Mammary epithelial cell (primary cell): ENCODE data around the gene RAMP1.

Source experiments
- EZH2 ChIP-seq: IDR thresholded peaks from 2 replicates; pipeline ENCODE4 v1.6.1; 2012; ENCODE audit warnings: low read length, inconsistent platforms, borderline replicate concordance
- TF ChIP-seq, protein P1 (sequence below), 2 donors: IDR thresholded peaks in 1 of 2; conservative IDR thresholded peaks in 1 of 2; 2 replicates each; pipeline ENCODE4 v1.5.1; 2011 to 2012; ENCODE audit warnings: inconsistent platforms in 2 of 2, low read length in 2 of 2, mild to moderate bottlenecking in 2 of 2, control low read depth in 1 of 2, low read depth in 1 of 2; ENCODE audit not compliant: insufficient read depth in 1 of 2; ENCODE audit errors: extremely low read depth in 1 of 2

DNA sequence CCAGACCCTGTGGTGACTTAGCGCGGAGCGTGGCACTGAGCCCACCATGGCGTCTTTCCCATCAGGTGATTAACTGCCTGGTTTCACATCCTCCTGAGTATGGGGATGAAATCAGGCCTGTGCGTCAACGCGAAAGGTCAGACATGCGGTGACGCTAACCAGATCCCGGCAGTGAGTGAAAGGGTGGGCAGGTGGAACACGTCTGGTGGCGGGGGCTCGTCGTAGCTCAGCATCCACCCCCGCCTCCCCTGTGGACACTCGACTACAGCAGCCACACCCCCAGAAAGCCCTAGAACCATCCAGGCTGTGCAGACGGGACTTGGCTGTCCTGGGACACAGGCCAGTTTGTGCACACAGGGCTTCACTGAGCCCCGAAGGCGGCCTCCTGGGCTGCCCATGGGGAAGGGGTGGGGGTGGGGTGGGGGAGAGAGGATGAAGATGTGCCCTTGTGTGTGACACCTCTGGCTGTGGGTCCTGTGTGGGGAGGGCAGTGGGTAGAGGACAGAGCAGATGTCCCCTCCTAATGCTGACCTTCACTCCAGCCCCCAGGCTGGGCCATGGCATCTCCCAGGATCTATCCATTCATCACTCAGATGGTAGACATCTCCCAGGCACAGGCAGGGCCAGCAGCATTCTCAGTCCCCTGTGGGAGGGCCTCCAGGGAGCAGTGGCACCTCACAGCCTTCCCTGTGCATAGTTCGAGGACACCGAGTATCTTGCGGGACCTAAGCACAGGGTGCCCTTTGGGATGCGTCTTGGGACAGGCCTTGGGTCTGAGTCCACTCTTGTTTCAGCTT is 27.5 kb downstream of the RAMP1 start:
- TF ChIP-seq, protein P1, sequence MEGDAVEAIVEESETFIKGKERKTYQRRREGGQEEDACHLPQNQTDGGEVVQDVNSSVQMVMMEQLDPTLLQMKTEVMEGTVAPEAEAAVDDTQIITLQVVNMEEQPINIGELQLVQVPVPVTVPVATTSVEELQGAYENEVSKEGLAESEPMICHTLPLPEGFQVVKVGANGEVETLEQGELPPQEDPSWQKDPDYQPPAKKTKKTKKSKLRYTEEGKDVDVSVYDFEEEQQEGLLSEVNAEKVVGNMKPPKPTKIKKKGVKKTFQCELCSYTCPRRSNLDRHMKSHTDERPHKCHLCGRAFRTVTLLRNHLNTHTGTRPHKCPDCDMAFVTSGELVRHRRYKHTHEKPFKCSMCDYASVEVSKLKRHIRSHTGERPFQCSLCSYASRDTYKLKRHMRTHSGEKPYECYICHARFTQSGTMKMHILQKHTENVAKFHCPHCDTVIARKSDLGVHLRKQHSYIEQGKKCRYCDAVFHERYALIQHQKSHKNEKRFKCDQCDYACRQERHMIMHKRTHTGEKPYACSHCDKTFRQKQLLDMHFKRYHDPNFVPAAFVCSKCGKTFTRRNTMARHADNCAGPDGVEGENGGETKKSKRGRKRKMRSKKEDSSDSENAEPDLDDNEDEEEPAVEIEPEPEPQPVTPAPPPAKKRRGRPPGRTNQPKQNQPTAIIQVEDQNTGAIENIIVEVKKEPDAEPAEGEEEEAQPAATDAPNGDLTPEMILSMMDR (conservative IDR thresholded peaks at IDR 0.05 in 1 of 2, IDR thresholded peaks at IDR 0.05 in 1 of 2; ENCODE audit: extremely low read depth in 1 of 2, insufficient read depth in 1 of 2, low read depth in 1 of 2, low read length in 2 of 2): no peak
- TF ChIP-seq EZH2: no peak
